SK-N-SH treated with all-trans-retinoic acid at 6 μM for 48 hours (cell line): ENCODE data around the gene ATP2B1.

Experiments used
- ATAC-seq: fragments of 200-7000 bp; cut with Tn5 transposase; 3 replicates; pipeline ENCODE4 v1.9.1; 2020; ENCODE audit warnings: mild to moderate bottlenecking, moderate library complexity
- ARNTL ChIP-seq: fragments of 450-650 bp; formaldehyde crosslinking; IDR thresholded peaks from 2 replicates; pipeline ENCODE4 v1.5.0; 2020; ENCODE audit warnings: low read depth, mild to moderate bottlenecking, moderate library complexity, borderline replicate concordance
- CREB5 ChIP-seq: fragments of 250-450 bp; sonication (Bioruptor Pico); IDR thresholded peaks from 2 replicates; pipeline ENCODE4 v1.5.1; 2020; ENCODE audit warnings: low read depth, mild to moderate bottlenecking, moderate library complexity
- CSDC2 ChIP-seq: fragments of 250-450 bp; sonication (Bioruptor Pico); IDR thresholded peaks from 2 replicates; pipeline ENCODE4 v1.5.0; 2020; ENCODE audit warnings: mild to moderate bottlenecking, moderate library complexity
- CSRNP3 ChIP-seq: fragments of 250-450 bp; sonication (Bioruptor Pico); IDR thresholded peaks from 2 replicates; pipeline ENCODE4 v1.5.1; 2021; ENCODE audit warnings: mild to moderate bottlenecking, moderate library complexity
- ESRRG ChIP-seq: fragments of 250-450 bp; sonication (Bioruptor Pico); IDR thresholded peaks from 2 replicates; pipeline ENCODE4 v1.6.1; 2021; ENCODE audit warnings: mild to moderate bottlenecking
- GLIS3 ChIP-seq: fragments of 250-450 bp; sonication (Bioruptor Pico); IDR thresholded peaks from 2 replicates; pipeline ENCODE4 v1.5.0; 2020; ENCODE audit warnings: mild to moderate bottlenecking, moderate library complexity
- ISL1 ChIP-seq: fragments of 250-450 bp; sonication (Bioruptor Pico); IDR thresholded peaks from 2 replicates; pipeline ENCODE4 v2.1.2; 2022; ENCODE audit warnings: mild to moderate bottlenecking, moderate library complexity
- OSR1 ChIP-seq: fragments of 250-450 bp; sonication (Bioruptor Pico); IDR thresholded peaks from 2 replicates; pipeline ENCODE4 v1.8.0; 2022; ENCODE audit warnings: moderate library complexity, mild to moderate bottlenecking, inconsistent platforms
- PPARA ChIP-seq: fragments of 250-450 bp; sonication (Bioruptor Pico); IDR thresholded peaks from 2 replicates; pipeline ENCODE4 v1.5.0; 2020; ENCODE audit warnings: mild to moderate bottlenecking, borderline replicate concordance
- RARB ChIP-seq: fragments of 250-450 bp; sonication (Bioruptor Pico); IDR thresholded peaks from 2 replicates; pipeline ENCODE4 v1.8.0; 2021; ENCODE audit warnings: mild to moderate bottlenecking, moderate library complexity
- TCF4 ChIP-seq: fragments of 250-450 bp; sonication (Bioruptor Pico); IDR thresholded peaks from 2 replicates; pipeline ENCODE4 v1.8.0; 2021; ENCODE audit warnings: mild to moderate bottlenecking, moderate library complexity, borderline replicate concordance
- TOX ChIP-seq: fragments of 250-450 bp; sonication (Bioruptor Pico); IDR thresholded peaks from 2 replicates; pipeline ENCODE4 v1.8.0; 2021; ENCODE audit warnings: mild to moderate bottlenecking, moderate library complexity, borderline replicate concordance
- TSHZ2 ChIP-seq: fragments of 250-450 bp; sonication (Bioruptor Pico); IDR thresholded peaks from 2 replicates; pipeline ENCODE4 v1.5.0; 2020; ENCODE audit warnings: mild to moderate bottlenecking, moderate library complexity
- ZC3H10 ChIP-seq: fragments of 250-450 bp; sonication (Bioruptor Pico); IDR thresholded peaks from 2 replicates; pipeline ENCODE4 v1.5.1; 2021; ENCODE audit warnings: mild to moderate bottlenecking, moderate library complexity
- ZFP3 ChIP-seq: fragments of 250-450 bp; sonication (Bioruptor Pico); IDR thresholded peaks from 2 replicates; pipeline ENCODE4 v1.5.0; 2020; ENCODE audit warnings: mild to moderate bottlenecking, moderate library complexity
- ZFP30 ChIP-seq: fragments of 450-650 bp; formaldehyde crosslinking; IDR thresholded peaks from 2 replicates; pipeline ENCODE4 v1.5.0; 2022; ENCODE audit warnings: mild to moderate bottlenecking, moderate library complexity
- ZNF565 ChIP-seq: fragments of 450-650 bp; formaldehyde crosslinking; conservative IDR thresholded peaks from 2 replicates; pipeline ENCODE4 v1.5.0; 2020; ENCODE audit warnings: low read depth, mild to moderate bottlenecking, moderate library complexity
- ZNF70 ChIP-seq: fragments of 450-650 bp; formaldehyde crosslinking; IDR thresholded peaks from 2 replicates; pipeline ENCODE4 v1.5.0; 2020; ENCODE audit warnings: mild to moderate bottlenecking, moderate library complexity
- ZNF8 ChIP-seq: fragments of 450-650 bp; formaldehyde crosslinking; IDR thresholded peaks from 2 replicates; pipeline ENCODE4 v1.5.0; 2020; ENCODE audit warnings: mild to moderate bottlenecking, moderate library complexity
- TF ChIP-seq, protein P1 (sequence below): fragments of 250-450 bp; sonication (Bioruptor Pico); IDR thresholded peaks from 2 replicates; pipeline ENCODE4 v1.8.0; 2021; ENCODE audit warnings: low read depth, mild to moderate bottlenecking, moderate library complexity, borderline replicate concordance
- TF ChIP-seq, protein P2 (sequence below): fragments of 250-450 bp; sonication (Bioruptor Pico); IDR thresholded peaks from 2 replicates; pipeline ENCODE4 v1.8.0; 2020; ENCODE audit warnings: mild to moderate bottlenecking, moderate library complexity, borderline replicate concordance

ATP2B1 gene

DNA sequence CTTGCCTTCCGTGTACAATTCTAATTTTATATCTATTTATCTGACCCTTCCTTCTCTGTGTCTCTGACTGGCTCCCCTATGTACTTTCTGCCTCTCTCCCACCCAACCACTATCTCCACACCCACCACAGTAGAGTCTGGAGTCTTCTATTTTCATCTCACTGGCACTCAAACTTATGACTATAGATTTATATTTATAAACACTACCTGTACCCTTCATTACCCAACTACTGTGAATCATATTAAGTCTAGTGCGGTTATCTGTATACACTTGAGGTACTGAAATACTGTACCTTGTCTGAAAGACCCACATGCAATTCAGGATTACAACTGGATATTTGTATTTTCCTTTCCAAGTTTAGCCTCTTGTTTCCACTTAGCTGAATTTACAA lies 36.1 kb downstream of the ATP2B1 start:
- no peak for ATAC-seq
- no peak for TF ChIP-seq CSRNP3 (CRISPR knock-in tag)

- peak; percentile 56; the same call in 2 of the 3 replicates for ATAC-seq
- TF ChIP-seq ZFP30 (CRISPR knock-in tag): no peak
- TF ChIP-seq, protein P1, sequence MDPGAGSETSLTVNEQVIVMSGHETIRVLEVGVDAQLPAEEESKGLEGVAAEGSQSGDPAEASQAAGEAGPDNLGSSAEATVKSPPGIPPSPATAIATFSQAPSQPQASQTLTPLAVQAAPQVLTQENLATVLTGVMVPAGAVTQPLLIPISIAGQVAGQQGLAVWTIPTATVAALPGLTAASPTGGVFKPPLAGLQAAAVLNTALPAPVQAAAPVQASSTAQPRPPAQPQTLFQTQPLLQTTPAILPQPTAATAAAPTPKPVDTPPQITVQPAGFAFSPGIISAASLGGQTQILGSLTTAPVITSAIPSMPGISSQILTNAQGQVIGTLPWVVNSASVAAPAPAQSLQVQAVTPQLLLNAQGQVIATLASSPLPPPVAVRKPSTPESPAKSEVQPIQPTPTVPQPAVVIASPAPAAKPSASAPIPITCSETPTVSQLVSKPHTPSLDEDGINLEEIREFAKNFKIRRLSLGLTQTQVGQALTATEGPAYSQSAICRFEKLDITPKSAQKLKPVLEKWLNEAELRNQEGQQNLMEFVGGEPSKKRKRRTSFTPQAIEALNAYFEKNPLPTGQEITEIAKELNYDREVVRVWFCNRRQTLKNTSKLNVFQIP (CRISPR knock-in tag): no peak
- TF ChIP-seq ZFP3: no peak
- TF ChIP-seq, protein P2, sequence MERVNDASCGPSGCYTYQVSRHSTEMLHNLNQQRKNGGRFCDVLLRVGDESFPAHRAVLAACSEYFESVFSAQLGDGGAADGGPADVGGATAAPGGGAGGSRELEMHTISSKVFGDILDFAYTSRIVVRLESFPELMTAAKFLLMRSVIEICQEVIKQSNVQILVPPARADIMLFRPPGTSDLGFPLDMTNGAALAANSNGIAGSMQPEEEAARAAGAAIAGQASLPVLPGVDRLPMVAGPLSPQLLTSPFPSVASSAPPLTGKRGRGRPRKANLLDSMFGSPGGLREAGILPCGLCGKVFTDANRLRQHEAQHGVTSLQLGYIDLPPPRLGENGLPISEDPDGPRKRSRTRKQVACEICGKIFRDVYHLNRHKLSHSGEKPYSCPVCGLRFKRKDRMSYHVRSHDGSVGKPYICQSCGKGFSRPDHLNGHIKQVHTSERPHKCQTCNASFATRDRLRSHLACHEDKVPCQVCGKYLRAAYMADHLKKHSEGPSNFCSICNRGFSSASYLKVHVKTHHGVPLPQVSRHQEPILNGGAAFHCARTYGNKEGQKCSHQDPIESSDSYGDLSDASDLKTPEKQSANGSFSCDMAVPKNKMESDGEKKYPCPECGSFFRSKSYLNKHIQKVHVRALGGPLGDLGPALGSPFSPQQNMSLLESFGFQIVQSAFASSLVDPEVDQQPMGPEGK: no peak
- TF ChIP-seq GLIS3 (CRISPR knock-in tag): no peak
- TF ChIP-seq RARB (CRISPR knock-in tag): no peak
- TF ChIP-seq CSDC2 (CRISPR knock-in tag): no peak
- TF ChIP-seq ZNF70 (CRISPR knock-in tag): no peak
- TF ChIP-seq ZNF565: no peak
- TF ChIP-seq, all 23 proteins: peak for 0
These were observed 37.2 kb downstream of the ATP2B1 start for GRCh38 chr12:89671469-89671868.

- no peak for TF ChIP-seq ESRRG (CRISPR knock-in tag)
- no peak for TF ChIP-seq CSDC2 (CRISPR knock-in tag)
- no peak for TF ChIP-seq ZNF565
- TF ChIP-seq ISL1: no peak
- TF ChIP-seq, protein P2: no peak
- TF ChIP-seq CSRNP3 (CRISPR knock-in tag): no peak
- no peak for TF ChIP-seq TSHZ2 (CRISPR knock-in tag)
- TF ChIP-seq ZNF70 (CRISPR knock-in tag): no peak
- TF ChIP-seq PPARA (CRISPR knock-in tag): no peak
- TF ChIP-seq OSR1 (CRISPR knock-in tag): no peak
- TF ChIP-seq GLIS3 (CRISPR knock-in tag): no peak
- TF ChIP-seq ZC3H10 (CRISPR knock-in tag): no peak
- no peak for TF ChIP-seq ZFP30 (CRISPR knock-in tag)
- no peak for TF ChIP-seq ARNTL
- TF ChIP-seq, protein P1 (CRISPR knock-in tag): no peak
- TF ChIP-seq CREB5 (CRISPR knock-in tag): no peak
- no peak for TF ChIP-seq ZNF8
- no peak for TF ChIP-seq TOX (CRISPR knock-in tag)
- no peak for TF ChIP-seq TCF4 (CRISPR knock-in tag)
- no peak for ATAC-seq
These were observed 39.4 kb downstream of the ATP2B1 start for GRCh38 chr12:89669197-89669596.
